Stimulated activated CD4-positive, alpha-beta T cell treated with anti-CD3 and anti-CD28 coated beads, Interleukin-4, amount 100 ng/mL, for 48 hours (primary cell): ENCODE results near the gene TIMM13.
"Not testable (repeated sequence)": the region's sequence is repeated elsewhere in the genome, so short reads cannot be mapped to it uniquely, and the experiment has no call there.

Source experiments
- DNase-seq, 2 donors: peaks; one replicate each; pipeline ENCODE4 v3.0.0-alpha.2; 2020; ENCODE audit warnings: low read depth in 2 of 2

Gene TIMM13

GRCh38 chr19:2431318-2432055 is 4.1 kb upstream of the TIMM13 start:
- DNase-seq: no peak

GRCh38 chr19:2429917-2430535 is 2.6 kb upstream of the TIMM13 start:
- no peak for DNase-seq

GRCh38 chr19:2428756-2429711 is 1.6 kb upstream of the TIMM13 start:
- DNase-seq: no peak

- no peak for DNase-seq
Observed at GRCh38 chr19:2428321-2428690, 920 bp upstream of the TIMM13 start.

GRCh38 chr19:2426611-2427428 is 566 bp downstream of the TIMM13 start:
- peak; percentile 35 to 37 for DNase-seq

- no peak for DNase-seq
Observed at GRCh38 chr19:2425622-2426581, 1.5 kb downstream of the TIMM13 start.

- no peak for DNase-seq
Observed at GRCh38 chr19:2424686-2425621, 2.4 kb downstream of the TIMM13 start.

- DNase-seq: no peak
Observed at GRCh38 chr19:2423915-2424685, 3.3 kb downstream of the TIMM13 start.

GRCh38 chr19:2423071-2423914 is 4.1 kb downstream of the TIMM13 start:
- no peak for DNase-seq

- DNase-seq: no peak
Observed at GRCh38 chr19:2421581-2422306, 5.6 kb downstream of the TIMM13 start.

- no peak for DNase-seq
Observed at GRCh38 chr19:2420490-2420889, 6.9 kb downstream of the TIMM13 start.

GRCh38 chr19:2419754-2420153 is 7.6 kb downstream of the TIMM13 start:
- DNase-seq: no peak

- DNase-seq: no peak
Observed at GRCh38 chr19:2417881-2418406, 9.4 kb downstream of the TIMM13 start.

GRCh38 chr19:2417436-2417835 is 9.9 kb downstream of the TIMM13 start:
- DNase-seq: not testable (repeated sequence)

- no peak for DNase-seq
Observed at GRCh38 chr19:2416321-2417097, 10.9 kb downstream of the TIMM13 start.

- DNase-seq: no peak
Observed at GRCh38 chr19:2415973-2416319, 11.4 kb downstream of the TIMM13 start.
